H1 (cell line): ENCODE measurements around the gene PRKAG3. TPM values are rescaled to one million over a fixed set of nuclear protein-coding genes. Genes with fewer than 3 reads are reported as not detected.

ENCODE experiments used
- CTCF ChIA-PET: fragments of 300-600 bp; sonication (Branson Sonifier 250); formaldehyde crosslinking; loops from one replicate; lab custom pipeline; 2021; ENCODE audit not compliant: partially characterized antibody; lab: Charles Lee
- POLR2A ChIA-PET: fragments of 300-600 bp; sonication (Branson Sonifier 250); formaldehyde crosslinking; loops from one replicate; lab custom pipeline; 2021; ENCODE audit warnings: inconsistent platforms; ENCODE audit not compliant: partially characterized antibody; lab: Charles Lee
- DNase-seq, 2 experiments: peaks; one replicate each; pipeline versions ENCODE4 v3.0.0 to v3.0.0-alpha.2; 2010 to 2022; ENCODE audit warnings: low spot score in 2 of 2, low read depth in 1 of 2, mixed read lengths in 1 of 2
- FAIRE-seq: peaks from 2 replicates; lab custom pipeline; 2011; peaks lifted over from hg19 to GRCh38; lab: Jason Lieb, UNC
- H2AFZ ChIP-seq: 2 replicates; pipeline ENCODE4 v1.8.1; 2012; ENCODE audit warnings: low read length, inconsistent platforms
- H2AK5ac ChIP-seq: 2 replicates; pipeline ENCODE4 v1.6.1; 2013; ENCODE audit warnings: low read depth, low read length
- H2BK120ac ChIP-seq: replicated peaks from 2 replicates; pipeline ENCODE3; 2013; ENCODE audit warnings: low read depth, low read length, inconsistent platforms
- H2BK12ac ChIP-seq: 2 replicates; pipeline ENCODE4 v1.6.1; 2013; ENCODE audit warnings: low read depth, low read length
- H2BK15ac ChIP-seq: 2 replicates; pipeline ENCODE4 v1.6.1; 2013; ENCODE audit warnings: low read length
- H2BK20ac ChIP-seq: 2 replicates; pipeline ENCODE4 v1.6.1; 2013; ENCODE audit warnings: low read length
- H2BK5ac ChIP-seq: 2 replicates; pipeline ENCODE4 v1.6.1; 2013; ENCODE audit warnings: low read depth, low read length
- H3K14ac ChIP-seq: 2 replicates; pipeline ENCODE4 v1.6.1; 2013; ENCODE audit warnings: inconsistent platforms; ENCODE audit not compliant: insufficient read length
- H3K18ac ChIP-seq: 2 replicates; pipeline ENCODE4 v1.6.1; 2013; ENCODE audit warnings: low read length; ENCODE audit errors: extremely low read depth
- H3K23ac ChIP-seq: 2 replicates; pipeline ENCODE4 v1.6.1; 2013; ENCODE audit warnings: inconsistent platforms; ENCODE audit not compliant: insufficient read length
- H3K23me2 ChIP-seq: 2 replicates; pipeline ENCODE4 v1.6.1; 2013; ENCODE audit warnings: low read depth, low read length
- H3K27ac ChIP-seq: 2 replicates; pipeline ENCODE4 v1.6.1; 2011; ENCODE audit warnings: low read depth, low read length, inconsistent platforms
- H3K27me3 ChIP-seq, 4 experiments: replicated peaks in 1 of 4; 1 replicate in 1 of 4; 2 replicates in 3 of 4; pipeline versions ENCODE4 v1.6.1 to v1.8.1; 2011 to 2013; ENCODE audit warnings: low read length in 3 of 4, mild to moderate bottlenecking in 3 of 4, inconsistent platforms in 2 of 4, mixed read lengths in 2 of 4, moderate library complexity in 1 of 4; ENCODE audit not compliant: control insufficient read depth in 3 of 4, insufficient read depth in 3 of 4; ENCODE audit errors: extremely low read depth in 1 of 4
- H3K36me3 ChIP-seq, 4 experiments: 2 replicates each; pipeline versions ENCODE4 v1.6.1 to v1.8.1; 2011 to 2013; ENCODE audit warnings: mild to moderate bottlenecking in 4 of 4, low read length in 3 of 4, moderate library complexity in 2 of 4, control low read depth in 1 of 4, inconsistent platforms in 1 of 4; ENCODE audit not compliant: insufficient read depth in 4 of 4, control insufficient read depth in 2 of 4
- H3K4ac ChIP-seq: replicated peaks from 2 replicates; pipeline ENCODE3; 2013; ENCODE audit warnings: low read length, low read depth, mixed read lengths, inconsistent platforms; ENCODE audit not compliant: insufficient read length
- H3K4me1 ChIP-seq, 4 experiments: replicated peaks in 1 of 4; 1 replicate in 1 of 4; 2 replicates in 3 of 4; pipeline versions ENCODE4 v1.6.1 to v1.8.1; 2011 to 2013; ENCODE audit warnings: low read length in 3 of 4, inconsistent platforms in 2 of 4, mixed read lengths in 1 of 4; ENCODE audit not compliant: insufficient read depth in 4 of 4, control insufficient read depth in 3 of 4
- H3K4me2 ChIP-seq, 2 experiments: 2 replicates each; pipeline versions ENCODE4 v1.6.1 to v1.8.1; 2011 to 2013; ENCODE audit warnings: low read depth in 2 of 2, low read length in 2 of 2, control low read depth in 1 of 2, inconsistent platforms in 1 of 2, mild to moderate bottlenecking in 1 of 2; ENCODE audit not compliant: insufficient read depth in 1 of 2
- H3K4me3 ChIP-seq, 4 experiments: fragments of 200-600, 300-600 bp in 1 of 4; sonication (generic), shearing (Covaris generic), sonication (Bioruptor Twin) in 1 of 4; 2 replicates each; pipeline versions ENCODE4 v1.5.1 to v1.8.1; 2011 to 2016; ENCODE audit warnings: low read length in 4 of 4, low read depth in 3 of 4, control low read depth in 2 of 4, inconsistent platforms in 2 of 4, mild to moderate bottlenecking in 2 of 4, mixed read lengths in 1 of 4, moderate library complexity in 1 of 4; ENCODE audit not compliant: insufficient read depth in 2 of 4; ENCODE audit errors: extremely low read depth in 1 of 4
- H3K56ac ChIP-seq: replicated peaks from 2 replicates; pipeline ENCODE3; 2013; ENCODE audit warnings: low read depth, mild to moderate bottlenecking, mixed read lengths, low read length, inconsistent platforms; ENCODE audit not compliant: insufficient read length
- H3K79me1 ChIP-seq: 2 replicates; pipeline ENCODE4 v1.6.1; 2013; ENCODE audit warnings: low read depth, low read length, control low read depth
- H3K79me2 ChIP-seq, 2 experiments: 2 replicates each; pipeline versions ENCODE4 v1.6.1 to v1.8.1; 2012 to 2013; ENCODE audit warnings: low read length in 2 of 2, mild to moderate bottlenecking in 2 of 2, inconsistent platforms in 1 of 2; ENCODE audit not compliant: insufficient read depth in 2 of 2, control insufficient read depth in 1 of 2
- H3K9ac ChIP-seq, 4 experiments: replicated peaks in 1 of 4; 1 replicate in 1 of 4; 2 replicates in 3 of 4; pipeline versions ENCODE4 v1.6.1 to v1.8.1; 2011 to 2013; ENCODE audit warnings: low read depth in 3 of 4, low read length in 3 of 4, control low read depth in 2 of 4, mild to moderate bottlenecking in 2 of 4, moderate library complexity in 2 of 4, inconsistent platforms in 1 of 4; ENCODE audit errors: extremely low read depth in 1 of 4
- H3K9me3 ChIP-seq, 2 experiments: 2 replicates each; pipeline versions ENCODE4 v1.6.1 to v1.8.1; 2012 to 2013; ENCODE audit warnings: mild to moderate bottlenecking in 2 of 2, moderate library complexity in 2 of 2, control low read depth in 1 of 2, inconsistent platforms in 1 of 2, low read depth in 1 of 2, low read length in 1 of 2, mixed read lengths in 1 of 2; ENCODE audit not compliant: insufficient read depth in 2 of 2
- H4K20me1 ChIP-seq, 2 experiments: replicated peaks in 1 of 2; 2 replicates each; pipeline versions ENCODE3 to v1.8.1; 2011 to 2013; ENCODE audit warnings: inconsistent platforms in 2 of 2, low read length in 2 of 2, mild to moderate bottlenecking in 1 of 2; ENCODE audit not compliant: insufficient read depth in 2 of 2, control insufficient read depth in 1 of 2
- H4K5ac ChIP-seq: 2 replicates; pipeline ENCODE4 v1.6.1; 2013; ENCODE audit warnings: low read length, low read depth, mixed read lengths, inconsistent platforms; ENCODE audit not compliant: insufficient read length
- H4K8ac ChIP-seq: 2 replicates; pipeline ENCODE4 v1.8.0; 2013; ENCODE audit warnings: mild to moderate bottlenecking, moderate library complexity, low read length, inconsistent platforms; ENCODE audit not compliant: insufficient read depth; ENCODE audit errors: extremely low read depth
- H4K91ac ChIP-seq: replicated peaks from 2 replicates; pipeline ENCODE3; 2013; ENCODE audit warnings: low read length, mixed read lengths, inconsistent platforms; ENCODE audit not compliant: insufficient read length
- BCL11A ChIP-seq, 2 experiments: IDR thresholded peaks; one replicate each; pipeline ENCODE4 v1.6.1; 2011; ENCODE audit warnings: low read depth in 2 of 2, low read length in 2 of 2, mild to moderate bottlenecking in 2 of 2
- EGR1 ChIP-seq: IDR thresholded peaks from 2 replicates; pipeline ENCODE4 v1.6.1; 2011; ENCODE audit warnings: low read depth, low read length, borderline replicate concordance
- KDM1A ChIP-seq: fragments of 200-600, 300-600 bp; sonication (generic); IDR thresholded peaks from 2 replicates; pipeline ENCODE4 v1.7.1; 2016; ENCODE audit warnings: mild to moderate bottlenecking, low read length, borderline replicate concordance
- POLR2A ChIP-seq, 2 experiments: IDR thresholded peaks; 1 replicate in 1 of 2; 2 replicates in 1 of 2; pipeline ENCODE4 v1.6.1; 2011; ENCODE audit warnings: low read depth in 2 of 2, low read length in 2 of 2, mild to moderate bottlenecking in 2 of 2; ENCODE audit errors: control extremely low read depth in 1 of 2
- RBBP5 ChIP-seq: IDR thresholded peaks from 2 replicates; pipeline ENCODE4 v1.7.1; 2012; ENCODE audit warnings: low read depth, mild to moderate bottlenecking, inconsistent platforms, low read length, moderate library complexity, borderline replicate concordance
- RXRA ChIP-seq: IDR thresholded peaks from 2 replicates; pipeline ENCODE4 v1.6.1; 2011; ENCODE audit warnings: low read depth, mild to moderate bottlenecking, low read length, moderate library complexity; ENCODE audit not compliant: insufficient read depth
- SIN3A ChIP-seq, 2 experiments: IDR thresholded peaks in 1 of 2; conservative IDR thresholded peaks in 1 of 2; 2 replicates each; pipeline ENCODE4 v1.6.1; 2011 to 2012; ENCODE audit warnings: low read length in 2 of 2, improper control_type of control experiment in 1 of 2, low read depth in 1 of 2, mild to moderate bottlenecking in 1 of 2
- SP1 ChIP-seq: IDR thresholded peaks from 2 replicates; pipeline ENCODE4 v1.6.1; 2011; ENCODE audit warnings: low read depth, low read length
- SUZ12 ChIP-seq: fragments of 200-600 bp; sonication (generic); IDR thresholded peaks from 2 replicates; pipeline ENCODE4 v1.6.1; 2012; ENCODE audit warnings: mild to moderate bottlenecking, inconsistent platforms, low read length, moderate library complexity, mixed read lengths
- TEAD4 ChIP-seq: IDR thresholded peaks from 2 replicates; pipeline ENCODE4 v1.6.1; 2012; ENCODE audit warnings: low read depth, low read length, inconsistent platforms, mixed read lengths
- WGBS, 2 experiments: shearing (Covaris generic) in 1 of 2; methylation state at CpG; one replicate each; pipeline versions ENCODE4 v1.1.6 to v1.1.7; 2013 to 2015; ENCODE audit warnings: low lambda C conversion rate in 2 of 2, mixed read lengths in 2 of 2, inconsistent platforms in 1 of 2, low coverage in 1 of 2, missing lambda C conversion rate in 1 of 2; ENCODE audit not compliant: insufficient replicate concordance in 2 of 2, insufficient coverage in 1 of 2, insufficient read length in 1 of 2; ENCODE audit errors: extremely low coverage in 1 of 2, missing lambda C conversion rate in 1 of 2; 5-methylcytosine and 5-hydroxymethylcytosine counted together
- polyA plus RNA-seq, 7 experiments: library from polyadenylated mRNA; depleted of rRNA in 3 of 7; stranded (reverse) in 5 of 7; unstranded in 2 of 7; fragments of >200 nt in 5 of 7; fragments of 200-250 nt in 2 of 7; gene quantifications; 1 replicate in 5 of 7; 2 replicates in 1 of 7; 4 replicates in 1 of 7; pipeline versions ENCODE4 v1.2.1 to v1.2.3, GENCODE V29; 2011 to 2013; ENCODE audit warnings: missing spikeins in 2 of 7, mixed read lengths in 2 of 7
- total RNA-seq: library from RNA; stranded (reverse); fragmentation: NEBNext Ultra II Directional; extraction: Animal tissue kit (Norgen Biotek cat#: 25700); gene quantifications from 2 replicates; pipeline ENCODE4 v1.2.1, GENCODE V29; 2021
- TF ChIP-seq, protein P1 (sequence below): IDR thresholded peaks from 2 replicates; pipeline ENCODE4 v1.6.1; 2012; ENCODE audit warnings: inconsistent platforms

The PRKAG3 gene
- total and polyA plus RNA-seq, 2 of the 8 experiments (the other 6 are each of a cell fraction or from before 2014, with no cell fraction given) = not detected

DNA sequence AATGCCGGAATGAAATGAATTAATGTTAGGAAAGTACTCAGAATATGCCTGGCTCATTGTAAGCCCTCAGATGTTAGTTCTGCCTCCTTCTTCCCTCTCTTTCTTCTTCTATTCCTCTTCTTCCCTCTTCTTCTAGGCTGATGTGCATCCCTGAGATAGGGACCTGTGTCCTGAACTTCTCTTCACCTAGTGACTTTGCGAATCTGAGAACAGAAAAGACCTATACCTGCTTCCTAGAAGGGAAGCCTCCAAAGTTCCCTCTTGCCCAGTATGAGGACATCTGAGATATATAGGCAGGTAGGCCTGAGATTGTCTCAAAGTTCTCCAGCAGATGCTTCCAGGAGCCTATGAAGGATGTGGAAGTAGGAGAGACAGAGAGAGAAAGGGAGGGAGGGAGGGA, 57.7 kb downstream of the PRKAG3 start:
- no peak overlapping the region for H2BK15ac ChIP-seq
- CTCF ChIA-PET = interaction anchor here (0.6 to 1.8 kb wide), 4 partner anchors 27 to 554 kb away, joined by 3 to 7 read pairs (median 4); no protein-coding TSS in a partner anchor
- POLR2A ChIA-PET = no interaction called here
- 82% methylated on average over 2 of the region's 2 CpGs; no CpG with 5 or more reads in 1 of the 2 experiments for WGBS, 2 experiments
- H4K5ac ChIP-seq = no peak overlapping the region
- no peak overlapping the region for H3K18ac ChIP-seq
- H3K27ac ChIP-seq = no peak overlapping the region
- no peak overlapping the region for H4K91ac ChIP-seq
- no peak overlapping the region for H2AFZ ChIP-seq
- no peaks in the 10 kb centered on the region for H3K9me3 ChIP-seq
- no peak overlapping the region for H3K9ac ChIP-seq
- H3K14ac ChIP-seq = no peak overlapping the region
- no peak overlapping the region for H2BK120ac ChIP-seq
- H3K4ac ChIP-seq = no peak overlapping the region
- H3K23ac ChIP-seq = no peak overlapping the region
- no peak overlapping the region for H3K4me3 ChIP-seq
- no peaks in the 10 kb centered on the region for H3K79me2 ChIP-seq
- H2BK20ac ChIP-seq = no peak overlapping the region
- no peak for DNase-seq
- no peak overlapping the region for H3K4me2 ChIP-seq
- no peak overlapping the region for H2BK12ac ChIP-seq
- FAIRE-seq = no peak
- no peak overlapping the region for H2AK5ac ChIP-seq
- no peaks in the 10 kb centered on the region for H3K27me3 ChIP-seq
- no peaks in the 10 kb centered on the region for H3K4me1 ChIP-seq
- H3K56ac ChIP-seq = no peak overlapping the region
- H3K79me1 ChIP-seq = no peaks in the 10 kb centered on the region
- TF ChIP-seq POLR2A (IDR thresholded peaks at IDR 0.05; ENCODE audit: control extremely low read depth in 1 of 2, low read depth in 2 of 2, low read length in 2 of 2) = no peak
- no peak for TF ChIP-seq KDM1A
- no peak for TF ChIP-seq RXRA
- no peak for TF ChIP-seq EGR1
- TF ChIP-seq BCL11A (IDR thresholded peaks at IDR 0.05; ENCODE audit: low read depth in 2 of 2, low read length in 2 of 2) = no peak
- no peak for TF ChIP-seq SIN3A (conservative IDR thresholded peaks at IDR 0.05 in 1 of 2, IDR thresholded peaks at IDR 0.05 in 1 of 2; ENCODE audit: low read depth in 1 of 2, low read length in 2 of 2)
- TF ChIP-seq TEAD4 = no peak
- no peak for TF ChIP-seq SP1
- TF ChIP-seq, protein P1, sequence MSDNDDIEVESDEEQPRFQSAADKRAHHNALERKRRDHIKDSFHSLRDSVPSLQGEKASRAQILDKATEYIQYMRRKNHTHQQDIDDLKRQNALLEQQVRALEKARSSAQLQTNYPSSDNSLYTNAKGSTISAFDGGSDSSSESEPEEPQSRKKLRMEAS = no peak
- no peak for TF ChIP-seq RBBP5
- no peak for TF ChIP-seq SUZ12
- H2BK5ac ChIP-seq = no peak overlapping the region
- H4K8ac ChIP-seq = no peak overlapping the region
- H4K20me1 ChIP-seq = no peaks in the 10 kb centered on the region
- no peaks in the 10 kb centered on the region for H3K36me3 ChIP-seq
- H3K23me2 ChIP-seq = no peaks in the 10 kb centered on the region
